Kidney tubule cell (primary cell): ENCODE measurements around the gene ENPP6.
"Not testable (repeated sequence)": the region's sequence is repeated elsewhere in the genome, so short reads cannot be mapped to it uniquely, and the experiment has no call there.

Experiments
- DNase-seq: peaks from one replicate; pipeline ENCODE4 v3.0.0-alpha.2; 2018; ENCODE audit warnings: low spot score

ENPP6 gene

DNA sequence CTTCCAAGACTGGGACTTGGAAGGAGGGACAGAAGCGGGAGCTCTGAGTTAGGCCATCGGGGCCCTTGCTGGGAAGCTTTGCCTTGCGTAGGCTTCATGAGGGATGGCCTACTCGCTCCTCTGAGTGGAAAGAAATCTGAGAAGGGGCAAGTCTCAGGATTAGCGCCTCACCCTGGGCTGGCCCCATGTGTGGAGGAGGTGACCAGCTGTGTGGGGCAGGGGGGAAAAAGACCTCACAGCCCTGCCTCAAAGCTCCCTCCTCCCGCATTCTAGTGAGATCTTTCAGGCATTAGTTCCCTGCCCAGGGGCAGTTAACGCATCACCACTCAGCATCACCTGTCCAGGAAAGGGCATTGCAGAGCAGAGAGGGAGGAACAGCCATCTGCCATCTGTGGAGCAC is 156.1 kb downstream of the ENPP6 start:
- no peak for DNase-seq

DNA sequence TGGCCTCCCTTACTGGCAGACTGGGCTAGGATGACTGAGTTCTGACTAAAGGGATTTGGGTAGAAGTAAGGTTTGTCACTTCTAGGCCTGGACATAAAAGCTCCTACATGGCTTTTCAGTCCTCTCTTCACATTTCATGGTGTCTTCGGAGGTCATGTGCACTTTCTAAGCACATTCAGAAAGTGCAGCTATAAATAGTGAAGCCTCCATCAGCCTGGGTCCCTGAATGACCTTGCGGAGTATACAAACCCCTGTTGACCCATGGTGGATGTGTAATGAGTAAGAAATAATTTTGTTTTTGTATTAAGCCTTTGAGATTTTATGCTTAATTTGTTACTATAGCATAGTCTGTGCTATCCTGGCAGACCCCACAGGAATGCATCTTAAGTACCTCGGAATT is 158.6 kb downstream of the ENPP6 start:
- no peak for DNase-seq

DNA sequence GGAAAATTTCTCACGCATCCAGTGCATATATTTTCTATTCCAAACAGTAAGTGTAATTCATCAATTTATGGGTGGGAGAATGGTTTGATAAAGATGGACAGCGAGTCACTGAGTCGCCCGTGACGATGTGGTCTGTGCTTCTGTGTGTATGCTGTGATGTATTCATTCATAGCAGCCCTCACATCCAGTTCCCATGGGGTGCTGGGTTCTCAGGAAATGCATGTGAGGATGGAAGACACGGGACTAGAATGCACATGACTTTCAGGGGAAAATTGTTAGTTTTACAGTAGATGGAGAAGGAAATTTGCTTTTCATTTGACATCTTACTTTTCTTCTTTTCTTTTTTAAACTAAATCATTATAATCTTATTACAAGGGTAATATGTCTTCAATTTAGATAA is 159.6 kb downstream of the ENPP6 start:
- no peak for DNase-seq

DNA sequence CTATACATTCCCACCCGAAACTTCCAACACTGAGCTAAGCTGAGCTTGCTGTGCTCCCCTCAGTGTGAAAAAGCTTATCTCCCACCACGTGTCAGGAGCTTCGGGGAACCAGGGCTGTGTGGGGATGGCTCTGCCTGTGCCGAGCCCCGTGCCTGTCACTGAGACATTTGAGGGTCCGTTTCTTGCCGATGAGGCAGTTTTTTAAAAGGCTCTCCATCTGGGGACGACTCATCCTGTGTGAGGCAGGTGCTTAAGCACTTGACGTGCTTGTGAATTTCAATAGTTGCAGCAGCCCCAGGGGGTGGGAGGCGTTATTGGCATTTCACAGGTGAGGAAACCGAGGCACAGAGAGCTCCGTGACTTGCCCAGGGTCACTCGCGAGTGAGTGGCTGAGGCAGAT is 160.8 kb downstream of the ENPP6 start:
- no peak for DNase-seq

DNA sequence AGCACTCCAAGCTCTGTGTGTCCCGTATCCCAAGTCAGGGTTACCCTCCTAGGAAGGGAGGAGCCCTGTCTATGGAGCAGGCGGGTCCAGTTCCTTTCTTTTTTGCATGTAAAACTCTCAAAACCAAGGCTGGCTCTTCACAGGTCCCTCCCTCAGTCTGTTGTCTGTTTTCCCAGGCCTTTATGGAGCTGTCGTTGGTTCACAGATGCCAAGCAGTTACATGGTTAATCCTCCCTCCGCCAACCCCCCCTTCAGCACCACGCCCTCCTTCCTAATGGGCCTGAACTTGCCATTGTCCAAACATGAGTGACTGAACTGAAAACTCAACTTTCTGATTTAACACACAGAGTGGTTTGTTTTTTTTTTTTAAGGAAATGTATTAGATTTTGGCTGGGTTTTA is 164.2 kb downstream of the ENPP6 start:
- no peak for DNase-seq

DNA sequence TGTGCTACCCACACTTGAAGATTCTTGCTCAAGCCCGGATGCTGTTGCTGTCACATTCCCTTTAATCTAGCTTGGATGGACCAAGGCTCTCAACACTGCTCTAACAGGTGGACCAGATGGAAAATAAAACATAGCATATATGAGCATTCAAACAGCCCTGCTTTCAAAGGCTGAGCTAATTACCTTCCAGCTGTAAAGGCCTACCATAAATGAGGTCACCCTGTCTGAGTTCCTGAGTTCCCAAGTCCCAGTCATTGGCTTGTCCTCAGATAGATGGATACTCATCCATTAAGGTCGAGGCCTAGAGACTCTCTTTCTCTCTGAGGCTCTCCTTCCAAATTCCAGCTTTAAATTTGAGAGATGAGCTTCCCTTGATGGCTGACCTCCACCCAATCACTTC is 165.1 kb downstream of the ENPP6 start:
- no peak for DNase-seq

DNA sequence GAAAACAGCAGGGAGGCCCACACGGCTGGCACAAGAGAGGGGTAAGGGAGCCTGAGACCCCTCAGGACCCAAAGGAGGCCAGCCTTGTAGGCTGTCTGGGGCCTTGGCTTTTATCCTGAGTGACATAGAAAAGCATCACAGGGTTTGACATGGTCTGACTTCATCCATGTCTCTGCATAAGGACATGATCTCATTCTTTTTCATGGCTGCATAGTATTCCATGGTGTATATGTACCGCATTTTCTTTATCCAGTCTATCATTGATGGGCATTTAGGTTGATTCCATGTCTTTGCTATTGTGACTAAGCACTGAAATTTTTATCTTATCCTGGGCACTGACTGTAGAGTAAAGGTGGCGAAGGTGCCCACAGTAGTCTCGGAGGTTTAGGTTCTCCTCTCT is 166.4 kb downstream of the ENPP6 start:
- not testable (repeated sequence) for DNase-seq

DNA sequence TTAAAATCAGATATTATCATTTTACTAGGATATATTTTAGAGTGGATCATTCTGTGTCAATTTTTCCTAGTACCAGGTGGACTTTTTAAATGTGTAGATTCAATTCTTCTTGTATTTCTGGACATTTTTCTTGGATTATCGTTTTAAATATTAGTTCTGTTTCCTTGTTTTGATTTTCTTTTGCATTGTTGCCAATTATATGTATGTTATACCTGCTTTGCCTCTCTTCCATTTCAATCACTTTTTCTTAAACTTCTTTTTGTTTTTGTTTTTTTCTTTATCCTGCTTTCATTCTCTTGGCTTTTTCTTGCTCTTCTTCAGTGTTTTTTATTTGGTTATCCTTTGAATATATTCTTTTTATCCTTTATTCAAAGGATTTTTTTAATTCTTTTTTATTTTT is 171.5 kb downstream of the ENPP6 start:
- DNase-seq: no peak

DNA sequence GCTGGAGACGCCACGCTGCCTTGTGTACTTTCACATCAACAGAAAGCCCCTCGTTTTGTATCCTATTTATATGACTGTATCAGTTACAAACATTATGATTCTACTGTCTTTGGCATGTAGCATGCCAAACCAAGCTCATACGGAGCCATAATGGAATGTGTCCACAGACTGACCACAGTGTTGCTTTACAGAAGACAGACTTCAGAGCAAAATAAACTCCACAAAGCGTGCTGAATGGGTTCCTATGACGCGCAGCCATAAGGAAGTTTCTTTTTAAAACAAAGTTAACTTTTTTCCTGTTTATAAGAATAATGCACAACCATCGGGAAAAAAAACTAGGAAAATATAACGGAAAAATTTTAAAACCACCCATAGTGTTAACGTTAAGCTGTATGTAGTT is 176.5 kb downstream of the ENPP6 start:
- DNase-seq: no peak

DNA sequence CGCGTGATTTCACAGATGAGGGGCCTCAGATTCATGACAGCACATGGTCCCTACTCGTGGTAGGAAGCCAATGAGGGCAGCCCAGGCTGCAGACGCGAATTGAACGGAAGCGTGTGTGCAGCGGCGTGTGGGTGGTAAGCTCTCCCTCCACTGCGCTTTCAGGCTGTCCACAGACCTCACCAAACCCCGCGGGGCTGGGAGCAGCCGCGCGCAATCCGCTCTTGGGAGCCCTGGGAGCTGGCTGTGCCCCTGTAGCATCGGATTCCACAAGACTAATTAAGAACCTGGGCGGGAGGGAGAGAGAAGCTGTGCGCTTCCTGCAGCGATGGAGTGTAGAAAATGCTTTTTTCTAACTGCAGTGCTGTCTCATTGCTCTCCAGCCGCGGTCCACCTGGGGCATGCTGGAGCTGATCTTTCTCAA is 177.7 kb downstream of the ENPP6 start:
- peak; percentile 27 for DNase-seq
